SK-N-SH (cell line): ENCODE data around the gene ETS2. TPM values are rescaled to one million over a fixed set of nuclear protein-coding genes. Genes with fewer than 3 reads are reported as not detected.

Experiments
- CTCF ChIA-PET: fragments of 300-600, 350-600 bp; formaldehyde crosslinking; extraction: SDS; loops from one replicate; lab custom pipeline; 2021; lab: Yijun Ruan, JAX
- POLR2A ChIA-PET: fragments of 350-600 bp; sonication (Branson Sonifier 250); formaldehyde crosslinking; extraction: SDS; loops from one replicate; lab custom pipeline; 2020; ENCODE audit warnings: antibody characterized with exemption, inconsistent platforms; lab: Yijun Ruan, JAX
- DNase-seq: peaks from one replicate; pipeline ENCODE4 v3.0.0; 2012
- H2AFZ ChIP-seq: fragments of 200-600 bp; sonication (generic); 2 replicates; pipeline ENCODE4 v1.8.1; 2016; ENCODE audit warnings: antibody characterized with exemption, mild to moderate bottlenecking, low read depth
- H3F3A ChIP-seq: fragments of 200-600 bp; sonication (generic); replicated peaks from 2 replicates; pipeline ENCODE3; 2016; ENCODE audit warnings: antibody characterized with exemption, mild to moderate bottlenecking; ENCODE audit not compliant: insufficient read depth
- H3K27ac ChIP-seq, 2 experiments: fragments of 200-500 bp in 1 of 2; fragments of 200-600 bp in 1 of 2; sonication (Bioruptor generic) in 1 of 2; sonication (generic), shearing (Covaris generic) in 1 of 2; 2 replicates each; pipeline versions ENCODE4 v1.5.1 to v1.6.1; 2014 to 2016; ENCODE audit warnings: low read depth in 2 of 2, inconsistent platforms in 1 of 2, low read length in 1 of 2, mild to moderate bottlenecking in 1 of 2, mixed read lengths in 1 of 2
- H3K27me3 ChIP-seq: fragments of 200-600 bp; sonication (generic), shearing (Covaris generic); 2 replicates; pipeline ENCODE4 v1.6.1; 2016; ENCODE audit warnings: mixed run types; ENCODE audit not compliant: insufficient read depth
- H3K36me3 ChIP-seq, 2 experiments: fragments of 200-500 bp in 1 of 2; fragments of 200-600 bp in 1 of 2; sonication (Bioruptor generic) in 1 of 2; sonication (generic) in 1 of 2; replicated peaks in 1 of 2; 2 replicates each; pipeline versions ENCODE3 to v1.5.1; 2014 to 2016; ENCODE audit warnings: low read length in 1 of 2, mild to moderate bottlenecking in 1 of 2; ENCODE audit not compliant: insufficient read depth in 2 of 2, control insufficient read depth in 1 of 2
- H3K4me1 ChIP-seq, 2 experiments: fragments of 200-500 bp in 1 of 2; fragments of 200-600 bp in 1 of 2; sonication (Bioruptor generic) in 1 of 2; sonication (generic), shearing (Covaris generic) in 1 of 2; 2 replicates each; pipeline versions ENCODE4 v1.5.1 to v1.6.1; 2014 to 2016; ENCODE audit warnings: low read depth in 1 of 2, low read length in 1 of 2, mixed run types in 1 of 2; ENCODE audit not compliant: insufficient read depth in 2 of 2, control insufficient read depth in 1 of 2
- H3K4me2 ChIP-seq: fragments of 200-600 bp; sonication (generic), shearing (Covaris generic); 2 replicates; pipeline ENCODE4 v1.6.1; 2017; ENCODE audit warnings: mixed run types
- H3K4me3 ChIP-seq, 2 experiments: fragments of 200-500 bp in 1 of 2; fragments of 200-600 bp in 1 of 2; sonication (Bioruptor generic) in 1 of 2; sonication (generic), shearing (Covaris generic) in 1 of 2; 2 replicates each; pipeline versions ENCODE4 v1.5.1 to v1.8.1; 2014 to 2016; ENCODE audit warnings: low read depth in 2 of 2, inconsistent platforms in 1 of 2, low read length in 1 of 2, mild to moderate bottlenecking in 1 of 2, mixed read lengths in 1 of 2, moderate library complexity in 1 of 2
- H3K79me2 ChIP-seq: fragments of 200-600 bp; sonication (generic); 2 replicates; pipeline ENCODE4 v1.8.1; 2017; ENCODE audit warnings: mild to moderate bottlenecking; ENCODE audit not compliant: insufficient read depth
- H3K9ac ChIP-seq: fragments of 200-600 bp; sonication (generic); 2 replicates; pipeline ENCODE4 v1.6.1; 2017; ENCODE audit warnings: mixed run types
- H3K9me2 ChIP-seq: fragments of 200-600 bp; sonication (generic); 2 replicates; pipeline ENCODE4 v1.6.1; 2017; ENCODE audit warnings: mixed run types
- H3K9me3 ChIP-seq: fragments of 200-600 bp; sonication (generic); 2 replicates; pipeline ENCODE4 v1.6.1; 2017; ENCODE audit warnings: mixed run types, mild to moderate bottlenecking, moderate library complexity
- H4K20me1 ChIP-seq: fragments of 200-600 bp; sonication (generic); 2 replicates; pipeline ENCODE4 v1.6.1; 2017; ENCODE audit warnings: mild to moderate bottlenecking, mixed run types; ENCODE audit not compliant: insufficient read depth
- CHD2 ChIP-seq: fragments of 150-350 bp; IDR thresholded peaks from 2 replicates; pipeline ENCODE4 v1.6.1; 2018; ENCODE audit warnings: low read length; ENCODE audit not compliant: partially characterized antibody
- ELF1 ChIP-seq: IDR thresholded peaks from 2 replicates; pipeline ENCODE4 v1.4.0; 2012
- EP300 ChIP-seq, 2 experiments: IDR thresholded peaks; 2 replicates each; pipeline versions ENCODE4 v1.4.0 to v1.6.1; 2012; ENCODE audit warnings: borderline replicate concordance in 1 of 2, low read depth in 1 of 2, low read length in 1 of 2
- FOXJ3 ChIP-seq: sonication (generic); formaldehyde crosslinking; IDR thresholded peaks from 2 replicates; pipeline ENCODE4 v1.5.1; 2020; ENCODE audit warnings: mild to moderate bottlenecking, missing genetic modification reagents
- FOXM1 ChIP-seq: IDR thresholded peaks from 2 replicates; pipeline ENCODE4 v1.4.0; 2012; ENCODE audit warnings: low read depth, mild to moderate bottlenecking
- IRF3 ChIP-seq: fragments of 150-350 bp; IDR thresholded peaks from 2 replicates; pipeline ENCODE4 v1.6.1; 2016; ENCODE audit warnings: mild to moderate bottlenecking, low read depth, low read length
- MEF2A ChIP-seq: IDR thresholded peaks from 2 replicates; pipeline ENCODE4 v1.4.0; 2012; ENCODE audit warnings: low read depth, borderline replicate concordance
- MXI1 ChIP-seq: IDR thresholded peaks from 2 replicates; pipeline ENCODE4 v1.6.1; 2012; ENCODE audit warnings: mild to moderate bottlenecking, low read depth, low read length, improper control_type of control experiment
- NRF1 ChIP-seq: IDR thresholded peaks from 2 replicates; pipeline ENCODE4 v1.6.1; 2012; ENCODE audit warnings: low read depth, mild to moderate bottlenecking, low read length
- PBX3 ChIP-seq: IDR thresholded peaks from 2 replicates; pipeline ENCODE4; 2012
- RAD21 ChIP-seq: IDR thresholded peaks from 2 replicates; pipeline ENCODE4 v1.6.1; 2012; ENCODE audit warnings: mild to moderate bottlenecking, low read length
- RCOR1 ChIP-seq: fragments of 150-350 bp; IDR thresholded peaks from 2 replicates; pipeline ENCODE4 v1.6.1; 2017; ENCODE audit warnings: antibody characterized with exemption, low read length
- RXRA ChIP-seq: IDR thresholded peaks from 2 replicates; pipeline ENCODE4 v1.4.0; 2012; ENCODE audit warnings: low read depth, mild to moderate bottlenecking, borderline replicate concordance
- SMC3 ChIP-seq: IDR thresholded peaks from 2 replicates; pipeline ENCODE4 v1.6.1; 2012; ENCODE audit warnings: low read depth, low read length, improper control_type of control experiment
- TEAD4 ChIP-seq: IDR thresholded peaks from 2 replicates; pipeline ENCODE4 v1.4.0; 2012; ENCODE audit warnings: mild to moderate bottlenecking, borderline replicate concordance; ENCODE audit not compliant: insufficient read depth
- WGBS: methylation state at CpG from one replicate; pipeline ENCODE4 v1.1.6; 2017; ENCODE audit warnings: low lambda C conversion rate; 5-methylcytosine and 5-hydroxymethylcytosine counted together
- polyA plus RNA-seq, 3 experiments: library from polyadenylated mRNA; depleted of rRNA; stranded (reverse); fragments of >200 nt; gene quantifications; 2 replicates each; pipeline ENCODE4 v1.2.3, GENCODE V29; 2012
- TF ChIP-seq, protein P1 (sequence below): IDR thresholded peaks from 2 replicates; pipeline ENCODE4 v1.4.0; 2012; ENCODE audit warnings: low read depth, borderline replicate concordance
- TF ChIP-seq, protein P2 (sequence below): IDR thresholded peaks from 2 replicates; pipeline ENCODE4 v1.4.0; 2012; ENCODE audit warnings: low read depth

ETS2 gene
- polyA plus RNA-seq, 1 of the 3 experiments (the other 2 are of a cell fraction), result 16.3 TPM

DNA sequence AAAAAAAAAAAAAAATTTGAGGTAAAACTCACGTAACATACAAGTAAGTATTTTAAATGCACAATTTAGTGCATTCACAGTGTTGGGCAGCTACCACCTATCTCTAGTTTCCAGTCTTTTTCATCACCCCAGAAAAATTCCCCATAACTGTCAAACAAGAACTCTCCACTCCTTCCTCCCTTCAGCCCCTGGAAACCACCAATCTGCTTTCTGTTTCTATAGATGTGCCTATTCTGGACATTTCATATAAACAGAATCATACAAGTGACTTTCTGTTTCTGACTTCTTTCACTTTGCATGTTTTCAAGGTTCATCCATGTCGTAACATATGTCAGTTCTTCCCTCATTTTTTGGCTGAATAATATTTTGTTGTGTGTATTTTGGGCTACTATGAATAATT is 24.9 kb upstream of the ETS2 start:
- Histone ChIP-seq H3F3A (no peaks in the 10 kb centered on the region), H3K4me3 (no peak overlapping the region), H3K27me3 (no peaks in the 10 kb centered on the region), H3K4me2 (no peak overlapping the region), H3K4me1 (no peaks in the 10 kb centered on the region; a peak in 1 of 4 replicates), H3K9me3 (peaks cover 10% of the 10 kb centered on the region; the same call in 1 of the 2 replicates), H3K9me2 (no peaks in the 10 kb centered on the region), H3K9ac (no peak overlapping the region), H4K20me1 (no peaks in the 10 kb centered on the region), H3K27ac (no peak overlapping the region), H3K79me2 (no peaks in the 10 kb centered on the region), H2AFZ (no peak overlapping the region), H3K36me3 (no peaks in the 10 kb centered on the region)
- DNase-seq, result no peak
- WGBS, result 89% methylated on average over 2 of the region's 2 CpGs
- CTCF ChIA-PET, result interaction anchor here (2.8 kb wide), 1 partner anchor 345 kb away, joined by 6 read pairs; no protein-coding TSS in a partner anchor
- POLR2A ChIA-PET, result no interaction called here
- TF ChIP-seq EP300 (IDR thresholded peaks at IDR 0.05; ENCODE audit: borderline replicate concordance in 1 of 2, low read depth in 1 of 2, low read length in 1 of 2), result no peak
- TF ChIP-seq FOXM1, result no peak

DNA sequence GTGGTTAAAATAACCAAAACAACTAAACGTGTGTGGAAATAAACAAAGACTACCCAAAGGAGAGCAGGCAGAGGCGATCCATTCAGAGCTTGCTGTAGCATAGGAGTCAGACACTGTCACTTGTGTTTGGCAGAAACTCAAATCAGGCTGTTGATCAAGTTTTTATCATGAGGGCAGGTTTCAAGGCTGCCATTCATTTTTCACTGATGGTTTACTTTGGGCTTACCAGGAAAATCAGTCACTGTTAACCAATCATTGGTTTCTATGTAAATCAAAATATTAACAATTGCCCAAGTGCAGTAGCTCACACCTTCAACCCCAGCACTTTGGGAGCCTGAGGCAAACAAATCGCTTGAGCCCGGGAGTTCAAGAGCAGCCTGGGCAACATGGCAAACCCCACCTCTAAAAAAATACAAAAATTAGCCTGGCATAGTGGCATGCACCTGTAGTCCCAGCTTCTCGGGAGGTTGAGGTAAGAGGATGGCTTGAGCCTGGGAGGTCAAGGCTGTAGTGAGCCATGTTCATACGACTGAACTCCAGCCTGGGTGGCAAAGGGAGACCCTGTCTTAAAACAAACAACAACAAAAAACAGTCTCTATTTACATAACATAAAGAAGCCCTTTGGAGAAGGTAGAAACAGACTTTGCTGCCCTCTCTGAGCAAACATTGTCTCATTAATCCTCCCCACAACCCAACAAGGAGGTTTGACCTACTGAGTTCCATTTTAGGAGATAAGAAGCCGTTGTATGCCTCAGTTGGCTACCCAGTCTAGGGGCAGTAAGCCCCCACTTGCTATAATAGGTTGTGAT is 21.1 kb upstream of the ETS2 start:
- H3K9ac ChIP-seq, result no peak overlapping the region
- ChIA-PET POLR2A (no interaction called here), CTCF (interaction anchor here (0.6 to 1.0 kb wide), 2 partner anchors 50 to 92 kb away, joined by 3 to 5 read pairs; no protein-coding TSS in a partner anchor)
- no peaks in the 10 kb centered on the region for H4K20me1 ChIP-seq
- H3K4me2 ChIP-seq, result no peak overlapping the region
- H3K27me3 ChIP-seq, result no peaks in the 10 kb centered on the region
- H3K27ac ChIP-seq, result no peak overlapping the region
- H2AFZ ChIP-seq, result no peak overlapping the region
- WGBS, result 89% methylated on average over 7 of the region's 7 CpGs
- no peak overlapping the region for H3K4me3 ChIP-seq
- TF ChIP-seq RAD21, result no peak
- 0 out of 2 replicates have a peak, but pooled peaks cover 7% of the 10 kb centered on the region for H3K9me3 ChIP-seq
- H3F3A ChIP-seq, result no peaks in the 10 kb centered on the region
- H3K9me2 ChIP-seq, result no peaks in the 10 kb centered on the region
- peaks cover 7 to 8% of the 10 kb centered on the region in 2 experiments; a peak in 2 of 4 replicates for H3K4me1 ChIP-seq
- DNase-seq, result no peak
- no peaks in the 10 kb centered on the region for H3K36me3 ChIP-seq
- H3K79me2 ChIP-seq, result no peaks in the 10 kb centered on the region

GRCh38 chr21:38785483-38785882 is 20.2 kb upstream of the ETS2 start:
- Histone ChIP-seq H3K79me2 (no peaks in the 10 kb centered on the region), H3K4me1 (peaks cover 7 to 8% of the 10 kb centered on the region in 2 experiments; a peak in 2 of 4 replicates), H3F3A (no peaks in the 10 kb centered on the region), H2AFZ (no peak overlapping the region), H3K4me2 (no peak overlapping the region), H3K4me3 (no peak overlapping the region), H4K20me1 (no peaks in the 10 kb centered on the region), H3K36me3 (no peaks in the 10 kb centered on the region), H3K27ac (no peak overlapping the region), H3K9ac (no peak overlapping the region), H3K9me3 (0 out of 2 replicates have a peak, but pooled peaks cover 7% of the 10 kb centered on the region), H3K9me2 (no peaks in the 10 kb centered on the region), H3K27me3 (no peaks in the 10 kb centered on the region)
- 100% methylated on average over 1 of the region's 1 CpG for WGBS
- no peak for DNase-seq
- CTCF ChIA-PET, result interaction anchor here (1.0 kb wide), 1 partner anchor 51 kb away, joined by 5 read pairs; no protein-coding TSS in a partner anchor
- POLR2A ChIA-PET, result no interaction called here
- TF ChIP-seq RXRA (no peak), TEAD4 (no peak), SMC3 (no peak), RCOR1 (no peak), NRF1 (no peak), CHD2 (no peak), PBX3 (no peak), ELF1 (no peak), FOXJ3 (CRISPR knock-in tag) (no peak), MXI1 (no peak), IRF3 (no peak), MEF2A (no peak)
- TF ChIP-seq, protein P1, sequence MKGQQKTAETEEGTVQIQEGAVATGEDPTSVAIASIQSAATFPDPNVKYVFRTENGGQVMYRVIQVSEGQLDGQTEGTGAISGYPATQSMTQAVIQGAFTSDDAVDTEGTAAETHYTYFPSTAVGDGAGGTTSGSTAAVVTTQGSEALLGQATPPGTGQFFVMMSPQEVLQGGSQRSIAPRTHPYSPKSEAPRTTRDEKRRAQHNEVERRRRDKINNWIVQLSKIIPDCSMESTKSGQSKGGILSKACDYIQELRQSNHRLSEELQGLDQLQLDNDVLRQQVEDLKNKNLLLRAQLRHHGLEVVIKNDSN, result no peak
- TF ChIP-seq, protein P2, sequence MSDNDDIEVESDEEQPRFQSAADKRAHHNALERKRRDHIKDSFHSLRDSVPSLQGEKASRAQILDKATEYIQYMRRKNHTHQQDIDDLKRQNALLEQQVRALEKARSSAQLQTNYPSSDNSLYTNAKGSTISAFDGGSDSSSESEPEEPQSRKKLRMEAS, result no peak
